MM.1S (cell line): ENCODE measurements around the gene TAF11.
"Not testable (repeated sequence)": the region's sequence is repeated elsewhere in the genome, so short reads cannot be mapped to it uniquely, and the experiment has no call there.

Experiments used
- EZH2 ChIP-seq: fragments of 300-600 bp; sonication (generic); optimal IDR thresholded peaks from 2 replicates; pipeline ENCODE3; 2017; ENCODE audit warnings: low read depth, mild to moderate bottlenecking, antibody characterized with exemption, low read length, mixed read lengths
- EZH2phosphoT487 ChIP-seq: fragments of 300-600 bp; sonication (generic); IDR thresholded peaks from 2 replicates; pipeline ENCODE4 v1.6.1; 2018; ENCODE audit warnings: antibody characterized with exemption, low read length
- TF ChIP-seq, protein P1 (sequence below): fragments of 300-600 bp; sonication (generic); IDR thresholded peaks from 2 replicates; pipeline ENCODE4 v1.5.1; 2016; ENCODE audit warnings: antibody characterized with exemption, low read length, mixed read lengths

DNA sequence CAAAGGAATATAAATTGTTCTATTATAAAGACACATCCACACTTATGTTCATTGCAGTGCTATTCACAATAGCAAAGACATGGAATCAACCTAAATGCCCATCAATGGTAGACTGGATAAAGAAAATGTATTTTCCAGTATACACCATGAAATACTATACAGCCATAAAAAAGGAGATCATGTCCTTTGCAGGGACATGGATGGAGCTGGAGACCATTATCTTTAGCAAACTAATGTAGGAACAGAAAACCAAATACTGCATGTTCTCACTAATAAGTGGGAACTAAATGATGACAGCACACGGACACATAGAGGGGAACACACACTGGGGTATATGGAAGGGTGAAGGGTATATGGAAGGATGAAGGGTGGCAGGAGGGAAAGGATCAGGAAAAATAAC lies 3.8 kb downstream of the TAF11 start:
- TF ChIP-seq, protein P1, sequence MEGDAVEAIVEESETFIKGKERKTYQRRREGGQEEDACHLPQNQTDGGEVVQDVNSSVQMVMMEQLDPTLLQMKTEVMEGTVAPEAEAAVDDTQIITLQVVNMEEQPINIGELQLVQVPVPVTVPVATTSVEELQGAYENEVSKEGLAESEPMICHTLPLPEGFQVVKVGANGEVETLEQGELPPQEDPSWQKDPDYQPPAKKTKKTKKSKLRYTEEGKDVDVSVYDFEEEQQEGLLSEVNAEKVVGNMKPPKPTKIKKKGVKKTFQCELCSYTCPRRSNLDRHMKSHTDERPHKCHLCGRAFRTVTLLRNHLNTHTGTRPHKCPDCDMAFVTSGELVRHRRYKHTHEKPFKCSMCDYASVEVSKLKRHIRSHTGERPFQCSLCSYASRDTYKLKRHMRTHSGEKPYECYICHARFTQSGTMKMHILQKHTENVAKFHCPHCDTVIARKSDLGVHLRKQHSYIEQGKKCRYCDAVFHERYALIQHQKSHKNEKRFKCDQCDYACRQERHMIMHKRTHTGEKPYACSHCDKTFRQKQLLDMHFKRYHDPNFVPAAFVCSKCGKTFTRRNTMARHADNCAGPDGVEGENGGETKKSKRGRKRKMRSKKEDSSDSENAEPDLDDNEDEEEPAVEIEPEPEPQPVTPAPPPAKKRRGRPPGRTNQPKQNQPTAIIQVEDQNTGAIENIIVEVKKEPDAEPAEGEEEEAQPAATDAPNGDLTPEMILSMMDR, result not testable (repeated sequence)
- TF ChIP-seq EZH2phosphoT487, EZH2: not testable (repeated sequence)
